Measurements from ENCODE around the gene TACR2. TPM values are rescaled to one million over a fixed set of nuclear protein-coding genes. Genes with fewer than 3 reads are reported as not detected.

Gene TACR2
- total and polyA plus RNA-seq, 2 of the 13 experiments (the other 11 are each of a cell fraction or from before 2014, with no cell fraction given): 0.04 TPM; not detected in 1

DNA sequence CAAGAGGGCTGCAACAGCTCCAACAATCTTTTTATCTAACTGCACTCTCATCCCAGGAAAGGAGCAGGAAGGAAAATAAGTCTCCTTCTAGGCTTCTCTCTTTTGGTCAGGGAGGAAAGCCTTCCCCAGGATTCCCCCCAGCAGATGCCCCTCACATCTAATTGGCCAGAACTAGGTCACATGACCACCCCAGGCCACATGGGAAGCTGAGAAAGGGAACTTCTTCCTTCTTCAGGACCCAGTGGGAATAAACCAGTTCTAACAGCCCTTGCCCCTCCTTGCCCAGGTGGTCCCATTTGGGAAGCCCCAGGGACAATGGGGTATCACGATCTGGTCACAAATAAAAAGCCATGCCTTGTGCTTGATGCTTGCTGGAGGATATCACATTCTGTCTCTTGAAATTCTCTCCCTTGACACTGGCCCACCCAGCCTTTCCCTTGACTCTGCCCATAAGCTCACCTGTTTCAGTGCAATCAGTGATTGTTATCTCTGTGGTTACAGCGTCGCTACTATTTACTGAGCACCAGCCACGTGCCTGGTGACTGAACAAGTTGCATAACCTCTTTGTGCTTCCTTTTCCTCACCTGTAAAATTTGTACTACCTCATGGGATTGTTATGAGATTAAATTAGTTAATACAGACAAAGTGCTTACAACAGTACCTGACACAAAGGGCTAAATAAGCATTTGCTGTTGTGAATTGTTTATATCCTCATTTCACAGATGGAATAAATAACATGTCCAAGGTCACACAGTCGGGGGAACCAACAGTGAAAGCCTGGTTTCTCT, 9.0 kb upstream of the TACR2 start (continued):
- TF ChIP-seq, protein P1, sequence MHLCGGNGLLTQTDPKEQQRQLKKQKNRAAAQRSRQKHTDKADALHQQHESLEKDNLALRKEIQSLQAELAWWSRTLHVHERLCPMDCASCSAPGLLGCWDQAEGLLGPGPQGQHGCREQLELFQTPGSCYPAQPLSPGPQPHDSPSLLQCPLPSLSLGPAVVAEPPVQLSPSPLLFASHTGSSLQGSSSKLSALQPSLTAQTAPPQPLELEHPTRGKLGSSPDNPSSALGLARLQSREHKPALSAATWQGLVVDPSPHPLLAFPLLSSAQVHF (CRISPR knock-in tag; IDR thresholded peaks at IDR 0.05): no peak
- TF ChIP-seq FOXJ3 (CRISPR knock-in tag; IDR thresholded peaks at IDR 0.05; ENCODE audit: borderline replicate concordance) (peak; percentile 53; the same call in 1 of the 2 replicates), PCBP2 (optimal IDR thresholded peaks at IDR 0.05; ENCODE audit: low read depth, low read length, poor library complexity, severe bottlenecking) (no peak), ZNF263 (CRISPR knock-in tag; IDR thresholded peaks at IDR 0.05) (no peak), ARNT (IDR thresholded peaks at IDR 0.05) (no peak), ZMYM2 (CRISPR knock-in tag; IDR thresholded peaks at IDR 0.05) (no peak; the same call in 1 of the 2 replicates), ZNF33B (CRISPR knock-in tag; IDR thresholded peaks at IDR 0.05) (no peak), PRPF4 (IDR thresholded peaks at IDR 0.05; ENCODE audit: low read depth, low read length, poor library complexity, severe bottlenecking) (no peak), PLRG1 (conservative IDR thresholded peaks at IDR 0.05) (no peak), TMF1 (CRISPR knock-in tag; IDR thresholded peaks at IDR 0.05; ENCODE audit: low read depth) (no peak), ZNF546 (CRISPR knock-in tag; conservative IDR thresholded peaks at IDR 0.05) (no peak), TP53 (CRISPR knock-in tag; conservative IDR thresholded peaks at IDR 0.05) (no peak), CEBPG (CRISPR knock-in tag; IDR thresholded peaks at IDR 0.05) (peak; percentile 96), RAD21 (CRISPR knock-in tag; IDR thresholded peaks at IDR 0.05) (no peak), STAG1 (CRISPR knock-in tag; IDR thresholded peaks at IDR 0.05) (no peak), PTBP1 (IDR thresholded peaks at IDR 0.05; ENCODE audit: low read depth, low read length, poor library complexity, severe bottlenecking) (no peak), NBN (conservative IDR thresholded peaks at IDR 0.05) (no peak), KLF12 (CRISPR knock-in tag; IDR thresholded peaks at IDR 0.05; ENCODE audit: borderline replicate concordance) (no peak), ZNF557 (CRISPR knock-in tag; IDR thresholded peaks at IDR 0.05) (no peak), ZNF703 (CRISPR knock-in tag; IDR thresholded peaks at IDR 0.05; ENCODE audit: borderline replicate concordance) (no peak), NFKBIZ (CRISPR knock-in tag; IDR thresholded peaks at IDR 0.05) (peak; percentile 78; the same call in 1 of the 2 replicates), ZNF143 (CRISPR knock-in tag; IDR thresholded peaks at IDR 0.05) (no peak), ZNF232 (CRISPR knock-in tag; IDR thresholded peaks at IDR 0.05; ENCODE audit: borderline replicate concordance) (no peak)
- TF ChIP-seq, protein P2, sequence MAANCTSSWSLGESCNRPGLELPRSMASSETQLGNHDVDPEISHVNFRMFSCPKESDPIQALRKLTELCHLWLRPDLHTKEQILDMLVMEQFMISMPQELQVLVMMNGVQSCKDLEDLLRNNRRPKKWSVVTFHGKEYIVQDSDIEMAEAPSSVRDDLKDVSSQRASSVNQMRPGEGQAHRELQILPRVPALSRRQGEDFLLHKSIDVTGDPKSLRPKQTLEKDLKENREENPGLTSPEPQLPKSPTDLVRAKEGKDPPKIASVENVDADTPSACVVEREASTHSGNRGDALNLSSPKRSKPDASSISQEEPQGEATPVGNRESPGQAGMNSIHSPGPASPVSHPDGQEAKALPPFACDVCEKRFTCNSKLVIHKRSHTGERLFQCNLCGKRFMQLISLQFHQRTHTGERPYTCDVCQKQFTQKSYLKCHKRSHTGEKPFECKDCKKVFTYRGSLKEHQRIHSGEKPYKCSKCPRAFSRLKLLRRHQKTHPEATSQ (CRISPR knock-in tag; IDR thresholded peaks at IDR 0.05; ENCODE audit: borderline replicate concordance): no peak
- TF ChIP-seq, protein P3, sequence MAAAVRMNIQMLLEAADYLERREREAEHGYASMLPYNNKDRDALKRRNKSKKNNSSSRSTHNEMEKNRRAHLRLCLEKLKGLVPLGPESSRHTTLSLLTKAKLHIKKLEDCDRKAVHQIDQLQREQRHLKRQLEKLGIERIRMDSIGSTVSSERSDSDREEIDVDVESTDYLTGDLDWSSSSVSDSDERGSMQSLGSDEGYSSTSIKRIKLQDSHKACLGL (CRISPR knock-in tag; IDR thresholded peaks at IDR 0.05): no peak
- TF ChIP-seq, protein P4, sequence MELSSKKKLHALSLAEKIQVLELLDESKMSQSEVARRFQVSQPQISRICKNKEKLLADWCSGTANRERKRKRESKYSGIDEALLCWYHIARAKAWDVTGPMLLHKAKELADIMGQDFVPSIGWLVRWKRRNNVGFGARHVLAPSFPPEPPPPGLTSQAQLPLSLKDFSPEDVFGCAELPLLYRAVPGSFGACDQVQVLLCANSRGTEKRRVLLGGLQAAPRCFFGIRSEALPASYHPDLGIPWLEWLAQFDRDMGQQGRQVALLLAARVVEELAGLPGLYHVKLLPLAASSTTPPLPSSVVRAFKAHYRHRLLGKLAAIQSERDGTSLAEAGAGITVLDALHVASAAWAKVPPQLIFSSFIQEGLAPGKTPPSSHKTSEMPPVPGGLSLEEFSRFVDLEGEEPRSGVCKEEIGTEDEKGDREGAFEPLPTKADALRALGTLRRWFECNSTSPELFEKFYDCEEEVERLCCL (CRISPR knock-in tag; IDR thresholded peaks at IDR 0.05; ENCODE audit: borderline replicate concordance): no peak
- TF ChIP-seq, protein P5, sequence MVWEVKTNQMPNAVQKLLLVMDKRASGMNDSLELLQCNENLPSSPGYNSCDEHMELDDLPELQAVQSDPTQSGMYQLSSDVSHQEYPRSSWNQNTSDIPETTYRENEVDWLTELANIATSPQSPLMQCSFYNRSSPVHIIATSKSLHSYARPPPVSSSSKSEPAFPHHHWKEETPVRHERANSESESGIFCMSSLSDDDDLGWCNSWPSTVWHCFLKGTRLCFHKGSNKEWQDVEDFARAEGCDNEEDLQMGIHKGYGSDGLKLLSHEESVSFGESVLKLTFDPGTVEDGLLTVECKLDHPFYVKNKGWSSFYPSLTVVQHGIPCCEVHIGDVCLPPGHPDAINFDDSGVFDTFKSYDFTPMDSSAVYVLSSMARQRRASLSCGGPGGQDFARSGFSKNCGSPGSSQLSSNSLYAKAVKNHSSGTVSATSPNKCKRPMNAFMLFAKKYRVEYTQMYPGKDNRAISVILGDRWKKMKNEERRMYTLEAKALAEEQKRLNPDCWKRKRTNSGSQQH (CRISPR knock-in tag; IDR thresholded peaks at IDR 0.05; ENCODE audit: low read depth): 0 out of 2 replicates have a peak, but pooled peaks have one; percentile 33

All from HepG2 (cell line).